GM10248 (cell line): Measurements from ENCODE around the gene ABCC4.
"Not testable (repeated sequence)": the region's sequence is repeated elsewhere in the genome, so short reads cannot be mapped to it uniquely, and the experiment has no call there.

ENCODE experiments used
- CTCF ChIA-PET: fragments of 300-600 bp; sonication (Branson Sonifier 250); formaldehyde crosslinking; extraction: SDS; loops from one replicate; lab custom pipeline; 2021; ENCODE audit warnings: antibody characterized with exemption; lab: Yijun Ruan, JAX
- POLR2A ChIA-PET: fragments of 350-650 bp; sonication (Branson Sonifier 250); formaldehyde crosslinking; extraction: SDS; loops from one replicate; lab custom pipeline; 2020; ENCODE audit warnings: antibody characterized with exemption; lab: Yijun Ruan, JAX
- DNase-seq: peaks from one replicate; pipeline ENCODE4 v3.0.0; 2012; ENCODE audit errors: extremely low spot score
- TF ChIP-seq, protein P1 (sequence below): IDR thresholded peaks from 2 replicates; pipeline ENCODE4 v1.5.1; 2012; ENCODE audit warnings: mild to moderate bottlenecking, low read depth; ENCODE audit errors: extremely low read depth, missing control alignments, control extremely low read depth

ABCC4 gene

DNA sequence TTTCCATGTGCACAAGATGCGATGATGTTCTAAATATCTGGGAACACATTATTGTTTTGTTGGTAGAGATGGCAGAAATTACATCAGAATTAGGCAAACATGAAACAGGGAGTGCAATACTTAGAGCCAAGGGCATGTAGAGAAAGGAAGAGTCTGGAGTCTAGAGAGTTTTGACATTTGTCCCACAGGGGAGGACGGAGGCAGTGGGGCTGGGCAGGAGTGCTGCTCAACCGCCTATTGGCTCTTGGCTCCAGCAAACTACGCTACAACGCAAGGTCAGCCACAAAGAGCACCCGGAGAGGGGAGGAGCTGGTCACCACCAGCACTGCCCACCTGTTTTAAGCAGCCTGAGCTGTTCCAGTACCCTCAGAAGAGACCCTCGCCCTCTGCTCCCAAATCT lies 108.3 kb downstream of the ABCC4 start:
- DNase-seq, result no peak
- POLR2A ChIA-PET, result no interaction called here
- TF ChIP-seq, protein P1, sequence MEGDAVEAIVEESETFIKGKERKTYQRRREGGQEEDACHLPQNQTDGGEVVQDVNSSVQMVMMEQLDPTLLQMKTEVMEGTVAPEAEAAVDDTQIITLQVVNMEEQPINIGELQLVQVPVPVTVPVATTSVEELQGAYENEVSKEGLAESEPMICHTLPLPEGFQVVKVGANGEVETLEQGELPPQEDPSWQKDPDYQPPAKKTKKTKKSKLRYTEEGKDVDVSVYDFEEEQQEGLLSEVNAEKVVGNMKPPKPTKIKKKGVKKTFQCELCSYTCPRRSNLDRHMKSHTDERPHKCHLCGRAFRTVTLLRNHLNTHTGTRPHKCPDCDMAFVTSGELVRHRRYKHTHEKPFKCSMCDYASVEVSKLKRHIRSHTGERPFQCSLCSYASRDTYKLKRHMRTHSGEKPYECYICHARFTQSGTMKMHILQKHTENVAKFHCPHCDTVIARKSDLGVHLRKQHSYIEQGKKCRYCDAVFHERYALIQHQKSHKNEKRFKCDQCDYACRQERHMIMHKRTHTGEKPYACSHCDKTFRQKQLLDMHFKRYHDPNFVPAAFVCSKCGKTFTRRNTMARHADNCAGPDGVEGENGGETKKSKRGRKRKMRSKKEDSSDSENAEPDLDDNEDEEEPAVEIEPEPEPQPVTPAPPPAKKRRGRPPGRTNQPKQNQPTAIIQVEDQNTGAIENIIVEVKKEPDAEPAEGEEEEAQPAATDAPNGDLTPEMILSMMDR, result no peak
- CTCF ChIA-PET, result interaction anchor here (1.0 to 14.3 kb wide), 16 partner anchors 9 to 641 kb away, joined by 3 to 663 read pairs (median 12); no protein-coding TSS in a partner anchor

DNA sequence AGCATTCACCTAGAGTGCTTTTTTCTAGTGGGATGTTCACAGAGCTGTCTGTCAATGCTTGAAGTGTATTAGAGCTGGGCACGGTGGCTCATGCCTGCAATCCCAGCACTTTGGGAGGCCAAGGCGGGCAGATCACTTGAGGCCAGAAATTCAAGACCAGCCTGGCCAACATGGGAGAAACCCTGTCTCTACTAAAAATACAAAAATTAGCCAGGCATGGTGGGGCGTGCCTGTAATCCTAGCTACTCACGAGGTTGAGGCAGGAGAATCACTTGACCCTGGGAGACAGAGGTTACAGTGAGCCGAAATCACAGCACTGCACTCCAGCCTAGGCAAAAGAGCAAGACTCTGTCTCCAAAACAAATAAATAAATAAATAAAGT lies 108.7 kb downstream of the ABCC4 start:
- POLR2A ChIA-PET, DNase-seq: not testable (repeated sequence)
- CTCF ChIA-PET, result interaction anchor here (1.0 to 14.3 kb wide), 39 partner anchors 10 to 641 kb away, joined by 3 to 663 read pairs (median 4); partner anchors contain the start of gene ABCC4

DNA sequence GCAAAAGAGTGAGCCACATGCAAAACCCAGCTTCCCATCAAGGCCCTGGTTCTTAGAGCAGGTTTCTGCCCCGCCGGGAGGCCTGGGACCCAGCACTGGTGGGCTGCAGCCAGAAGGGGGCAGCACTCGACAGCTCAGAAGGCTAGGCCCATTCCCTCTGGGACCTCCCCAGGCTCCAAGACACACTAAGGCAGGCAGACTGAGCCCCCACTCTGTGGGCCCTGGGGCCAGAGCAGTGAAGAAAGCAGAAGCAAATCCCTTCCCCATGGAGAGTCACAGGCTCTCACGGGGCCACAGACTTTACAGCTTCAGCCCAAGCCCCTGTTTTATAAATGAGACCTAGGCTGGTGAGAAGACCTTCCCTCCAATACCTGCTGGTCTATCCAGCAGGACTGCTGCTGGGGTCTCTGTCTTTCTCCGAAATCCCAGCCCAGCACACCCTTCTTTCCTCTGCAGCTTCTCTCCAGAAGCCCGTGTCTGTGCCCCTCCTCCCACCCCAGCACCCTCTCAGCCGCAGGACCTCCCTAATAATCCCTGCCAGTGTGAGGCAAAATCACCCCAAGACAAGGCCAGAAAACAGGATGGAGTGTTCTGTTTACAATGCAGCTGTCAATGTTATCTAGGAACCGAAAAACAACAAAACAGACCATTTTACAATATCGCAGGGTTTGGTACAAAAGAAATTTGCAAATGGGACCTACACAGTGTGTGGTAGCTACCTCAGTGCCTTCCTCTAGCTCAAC lies 109.3 kb downstream of the ABCC4 start:
- CTCF ChIA-PET, result interaction anchor here (0.6 to 14.3 kb wide), 60 partner anchors 10 to 642 kb away, joined by 3 to 663 read pairs (median 4); partner anchors contain the start of gene ABCC4
- TF ChIP-seq, protein P1, result peak; percentile 91
- POLR2A ChIA-PET, result no interaction called here
- DNase-seq, result peak; percentile 74

DNA sequence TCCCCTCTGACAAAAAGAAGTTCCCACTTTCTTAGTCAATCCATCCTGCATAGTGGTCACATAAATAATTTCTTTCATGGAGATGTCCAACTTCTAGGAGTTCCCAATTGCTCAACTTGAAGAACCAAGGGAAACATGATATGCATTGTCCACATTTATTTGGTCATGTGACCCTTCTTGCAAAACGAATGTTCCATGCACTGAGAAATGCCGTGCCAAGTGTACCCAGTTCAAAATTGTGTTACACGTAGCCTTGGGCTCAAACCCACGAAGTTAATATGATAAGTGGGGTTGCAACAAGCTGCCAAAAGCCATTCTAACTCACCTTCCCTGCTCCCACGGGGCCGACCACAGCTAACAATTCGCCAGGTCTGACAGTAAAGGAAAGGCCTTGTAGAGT lies 113.1 kb downstream of the ABCC4 start:
- ChIA-PET POLR2A (no interaction called here), CTCF (interaction anchor here (0.8 to 14.3 kb wide), 35 partner anchors 7 to 1047 kb away, joined by 3 to 663 read pairs (median 10); partner anchors contain the start of gene ABCC4)
- DNase-seq, result no peak
- TF ChIP-seq, protein P1, result no peak

DNA sequence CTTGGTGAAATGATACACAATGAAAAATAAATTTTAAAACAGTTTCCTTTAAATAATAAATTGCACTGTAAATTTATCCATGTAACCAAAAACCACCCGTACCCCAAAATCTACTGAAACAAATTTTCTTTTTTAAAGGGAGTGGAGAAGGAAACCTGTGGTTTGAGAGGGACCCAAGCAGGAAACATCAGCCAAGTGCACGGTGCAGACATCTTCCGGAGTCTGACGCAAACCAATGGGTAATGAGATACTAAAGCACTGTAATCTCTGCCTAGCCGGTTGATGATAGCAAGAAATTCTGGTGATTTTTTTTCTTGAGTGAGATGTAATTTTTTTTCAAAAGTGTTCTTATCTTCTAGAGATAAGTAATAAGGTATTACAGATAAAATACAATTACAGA lies 115.4 kb downstream of the ABCC4 start:
- TF ChIP-seq, protein P1, result no peak
- DNase-seq, result no peak
- ChIA-PET POLR2A (no interaction called here), CTCF (interaction anchor here (12.9 kb wide), 1 partner anchor 191 kb away, joined by 298 read pairs; no protein-coding TSS in a partner anchor)

DNA sequence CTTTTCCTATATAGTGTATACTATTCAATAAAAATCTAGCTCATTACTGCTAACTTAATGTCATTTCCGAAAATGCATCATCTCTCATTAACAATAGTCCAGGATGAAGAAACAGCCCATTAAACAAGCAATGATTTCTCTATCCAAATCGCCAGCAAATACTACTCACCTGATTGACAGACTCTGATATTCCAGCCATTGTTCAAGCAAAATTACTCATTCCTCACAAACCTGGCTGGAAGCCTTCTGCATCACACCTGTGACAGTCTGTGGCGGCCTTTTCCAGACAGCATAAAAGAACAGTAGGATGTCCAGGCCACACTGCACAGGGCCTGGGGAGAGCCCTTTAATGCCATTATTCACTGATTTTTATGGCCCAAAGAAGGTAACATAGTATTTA lies 115.9 kb downstream of the ABCC4 start:
- DNase-seq, result no peak
- TF ChIP-seq, protein P1, result no peak
- POLR2A ChIA-PET, result no interaction called here
- CTCF ChIA-PET, result interaction anchor here (0.7 to 12.9 kb wide), 4 partner anchors 9 to 218 kb away, joined by 3 to 298 read pairs (median 30); no protein-coding TSS in a partner anchor

DNA sequence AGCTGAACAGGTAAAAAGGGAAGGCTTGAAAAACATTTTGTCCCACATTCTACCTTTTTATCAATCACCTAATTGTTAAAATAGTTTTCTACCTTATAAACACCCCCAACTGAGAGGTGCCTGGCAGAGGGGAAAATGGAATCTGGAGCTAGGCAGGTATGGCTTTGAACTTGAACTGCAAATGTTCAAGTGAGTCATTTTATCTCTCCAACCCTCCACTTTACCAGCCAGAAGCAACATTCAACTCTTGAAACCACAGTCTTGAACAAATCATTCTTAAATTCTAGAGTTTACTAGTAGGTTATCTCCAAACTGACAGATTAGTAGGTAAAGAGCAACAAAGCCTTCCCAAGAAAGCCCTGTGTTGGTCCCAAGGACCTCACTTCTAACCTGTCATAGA lies 116.9 kb downstream of the ABCC4 start:
- TF ChIP-seq, protein P1, result no peak
- DNase-seq, result no peak
- POLR2A ChIA-PET, result no interaction called here
- CTCF ChIA-PET, result interaction anchor here (1.2 to 12.9 kb wide), 3 partner anchors 192 to 294 kb away, joined by 3 to 298 read pairs (median 58); no protein-coding TSS in a partner anchor
